Right lobe of liver (tissue), 4 donors: Measurements from ENCODE around the gene KLHL1.

Source experiments
- POLR2A ChIP-seq: fragments of 450-650 bp; IDR thresholded peaks from one replicate; pipeline ENCODE4 v1.6.1; 2017; ENCODE audit warnings: antibody characterized with exemption, mild to moderate bottlenecking
- TF ChIP-seq, protein P1 (sequence below), 4 donors: fragments of 200-600 bp in 3 of 4; fragments of 450-650 bp in 1 of 4; IDR thresholded peaks; one replicate each; pipeline versions ENCODE4 v1.5.1 to v1.8.0; 2016 to 2022; ENCODE audit warnings: antibody characterized with exemption in 4 of 4, mild to moderate bottlenecking in 2 of 4
- donor health status: DM: no; HTN: no; CAD: no.
- donor health status: DM: no; HTN: no; CAD: no.
- donor health status: DM: no; HTN: yes; CAD: no.

DNA sequence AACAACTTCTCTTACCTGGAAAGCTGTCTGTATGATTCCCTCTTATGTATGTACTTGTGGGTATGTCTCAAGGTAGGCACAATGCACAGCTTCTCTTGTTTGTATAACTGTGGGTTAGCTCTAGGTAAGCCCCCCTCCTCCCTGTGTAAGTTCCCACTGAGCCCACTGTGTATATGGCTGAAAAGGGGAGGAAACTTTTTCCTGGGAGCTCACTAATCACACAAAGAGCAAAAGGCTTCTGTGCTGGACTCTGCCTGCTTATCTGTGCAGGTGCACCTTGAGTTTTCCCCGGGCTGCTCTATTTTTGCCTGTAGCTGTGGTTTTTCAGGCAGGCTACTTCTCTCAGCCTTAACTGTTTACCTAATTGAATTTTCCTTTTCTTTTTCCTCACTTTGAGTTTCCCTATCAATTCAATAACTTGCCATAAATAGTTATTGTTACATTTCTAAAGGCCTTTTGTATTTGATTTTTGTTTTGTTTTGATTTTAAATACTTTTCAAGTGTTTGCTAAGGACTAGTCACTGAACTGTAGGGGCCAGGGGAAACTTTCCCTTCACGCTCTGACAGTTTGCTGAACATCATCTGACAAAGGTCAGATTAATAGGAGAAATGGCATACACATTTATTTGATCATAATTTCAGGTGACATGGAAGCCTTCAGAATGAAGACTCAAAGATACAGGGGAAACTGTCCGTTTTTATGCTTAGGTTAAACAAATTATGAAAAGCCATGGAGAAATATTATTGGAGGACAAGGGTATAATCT is 424.1 kb downstream of the KLHL1 start:
- TF ChIP-seq, protein P1, sequence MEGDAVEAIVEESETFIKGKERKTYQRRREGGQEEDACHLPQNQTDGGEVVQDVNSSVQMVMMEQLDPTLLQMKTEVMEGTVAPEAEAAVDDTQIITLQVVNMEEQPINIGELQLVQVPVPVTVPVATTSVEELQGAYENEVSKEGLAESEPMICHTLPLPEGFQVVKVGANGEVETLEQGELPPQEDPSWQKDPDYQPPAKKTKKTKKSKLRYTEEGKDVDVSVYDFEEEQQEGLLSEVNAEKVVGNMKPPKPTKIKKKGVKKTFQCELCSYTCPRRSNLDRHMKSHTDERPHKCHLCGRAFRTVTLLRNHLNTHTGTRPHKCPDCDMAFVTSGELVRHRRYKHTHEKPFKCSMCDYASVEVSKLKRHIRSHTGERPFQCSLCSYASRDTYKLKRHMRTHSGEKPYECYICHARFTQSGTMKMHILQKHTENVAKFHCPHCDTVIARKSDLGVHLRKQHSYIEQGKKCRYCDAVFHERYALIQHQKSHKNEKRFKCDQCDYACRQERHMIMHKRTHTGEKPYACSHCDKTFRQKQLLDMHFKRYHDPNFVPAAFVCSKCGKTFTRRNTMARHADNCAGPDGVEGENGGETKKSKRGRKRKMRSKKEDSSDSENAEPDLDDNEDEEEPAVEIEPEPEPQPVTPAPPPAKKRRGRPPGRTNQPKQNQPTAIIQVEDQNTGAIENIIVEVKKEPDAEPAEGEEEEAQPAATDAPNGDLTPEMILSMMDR (IDR thresholded peaks at IDR 0.05), result no peak
- no peak for TF ChIP-seq POLR2A
